Measurements from ENCODE around the gene COX20. TPM values are rescaled to one million over a fixed set of nuclear protein-coding genes. Genes with fewer than 3 reads are reported as not detected.

Gene COX20
- total RNA-seq, 1 experiment from 2014 or later: 55.0 TPM

DNA sequence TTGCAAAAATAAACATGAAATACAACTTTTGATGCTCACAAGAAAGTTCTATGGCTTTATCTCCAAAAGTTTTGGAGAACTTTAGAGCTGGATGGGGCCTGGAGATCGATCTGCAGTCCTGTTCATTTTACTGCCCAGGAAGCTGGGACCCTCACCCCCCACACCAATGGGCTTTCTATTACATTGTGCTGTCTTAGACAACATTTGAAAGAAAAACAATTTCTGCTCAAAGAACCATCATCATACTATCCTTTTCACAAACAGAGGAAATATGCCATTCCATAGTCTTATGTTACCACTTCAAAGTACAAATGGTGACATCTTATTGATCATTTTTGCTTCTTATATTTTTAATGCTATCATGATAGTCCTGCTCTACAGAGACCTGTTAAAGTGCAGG lies 30.9 kb downstream of the COX20 start:
- TF ChIP-seq POLR2AphosphoS5 (IDR thresholded peaks at IDR 0.05; ENCODE audit: low read depth, low read length) (no peak), TCF7L2 (IDR thresholded peaks at IDR 0.05; ENCODE audit: low read depth, low read length) (no peak), SIN3A (IDR thresholded peaks at IDR 0.05; ENCODE audit: borderline replicate concordance, insufficient read depth, low read depth, low read length) (no peak)
- TF ChIP-seq, protein P1, sequence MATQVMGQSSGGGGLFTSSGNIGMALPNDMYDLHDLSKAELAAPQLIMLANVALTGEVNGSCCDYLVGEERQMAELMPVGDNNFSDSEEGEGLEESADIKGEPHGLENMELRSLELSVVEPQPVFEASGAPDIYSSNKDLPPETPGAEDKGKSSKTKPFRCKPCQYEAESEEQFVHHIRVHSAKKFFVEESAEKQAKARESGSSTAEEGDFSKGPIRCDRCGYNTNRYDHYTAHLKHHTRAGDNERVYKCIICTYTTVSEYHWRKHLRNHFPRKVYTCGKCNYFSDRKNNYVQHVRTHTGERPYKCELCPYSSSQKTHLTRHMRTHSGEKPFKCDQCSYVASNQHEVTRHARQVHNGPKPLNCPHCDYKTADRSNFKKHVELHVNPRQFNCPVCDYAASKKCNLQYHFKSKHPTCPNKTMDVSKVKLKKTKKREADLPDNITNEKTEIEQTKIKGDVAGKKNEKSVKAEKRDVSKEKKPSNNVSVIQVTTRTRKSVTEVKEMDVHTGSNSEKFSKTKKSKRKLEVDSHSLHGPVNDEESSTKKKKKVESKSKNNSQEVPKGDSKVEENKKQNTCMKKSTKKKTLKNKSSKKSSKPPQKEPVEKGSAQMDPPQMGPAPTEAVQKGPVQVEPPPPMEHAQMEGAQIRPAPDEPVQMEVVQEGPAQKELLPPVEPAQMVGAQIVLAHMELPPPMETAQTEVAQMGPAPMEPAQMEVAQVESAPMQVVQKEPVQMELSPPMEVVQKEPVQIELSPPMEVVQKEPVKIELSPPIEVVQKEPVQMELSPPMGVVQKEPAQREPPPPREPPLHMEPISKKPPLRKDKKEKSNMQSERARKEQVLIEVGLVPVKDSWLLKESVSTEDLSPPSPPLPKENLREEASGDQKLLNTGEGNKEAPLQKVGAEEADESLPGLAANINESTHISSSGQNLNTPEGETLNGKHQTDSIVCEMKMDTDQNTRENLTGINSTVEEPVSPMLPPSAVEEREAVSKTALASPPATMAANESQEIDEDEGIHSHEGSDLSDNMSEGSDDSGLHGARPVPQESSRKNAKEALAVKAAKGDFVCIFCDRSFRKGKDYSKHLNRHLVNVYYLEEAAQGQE (IDR thresholded peaks at IDR 0.05; ENCODE audit: insufficient read depth in 1 of 2, low read depth in 2 of 2, low read length in 1 of 2): no peak
- TF ChIP-seq, protein P2, sequence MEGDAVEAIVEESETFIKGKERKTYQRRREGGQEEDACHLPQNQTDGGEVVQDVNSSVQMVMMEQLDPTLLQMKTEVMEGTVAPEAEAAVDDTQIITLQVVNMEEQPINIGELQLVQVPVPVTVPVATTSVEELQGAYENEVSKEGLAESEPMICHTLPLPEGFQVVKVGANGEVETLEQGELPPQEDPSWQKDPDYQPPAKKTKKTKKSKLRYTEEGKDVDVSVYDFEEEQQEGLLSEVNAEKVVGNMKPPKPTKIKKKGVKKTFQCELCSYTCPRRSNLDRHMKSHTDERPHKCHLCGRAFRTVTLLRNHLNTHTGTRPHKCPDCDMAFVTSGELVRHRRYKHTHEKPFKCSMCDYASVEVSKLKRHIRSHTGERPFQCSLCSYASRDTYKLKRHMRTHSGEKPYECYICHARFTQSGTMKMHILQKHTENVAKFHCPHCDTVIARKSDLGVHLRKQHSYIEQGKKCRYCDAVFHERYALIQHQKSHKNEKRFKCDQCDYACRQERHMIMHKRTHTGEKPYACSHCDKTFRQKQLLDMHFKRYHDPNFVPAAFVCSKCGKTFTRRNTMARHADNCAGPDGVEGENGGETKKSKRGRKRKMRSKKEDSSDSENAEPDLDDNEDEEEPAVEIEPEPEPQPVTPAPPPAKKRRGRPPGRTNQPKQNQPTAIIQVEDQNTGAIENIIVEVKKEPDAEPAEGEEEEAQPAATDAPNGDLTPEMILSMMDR (IDR thresholded peaks at IDR 0.05): no peak
- no peaks in the 10 kb centered on the region for H3K9me3 ChIP-seq (ENCODE audit: control insufficient read depth, insufficient read depth, low read depth, low read length)
- BruUV-seq (replicated peaks): no TSS peak
- in situ Hi-C loops (cut with HindIII; ENCODE audit: low pct_unique_long_range_greater_than_20kb, low sequenced_read_pairs): no loop called here
- H3K27me3 ChIP-seq (ENCODE audit: control insufficient read depth, insufficient read depth, low read length): no peaks in the 10 kb centered on the region
- intact Hi-C loops (cut with micrococcal nuclease; ENCODE audit: unreplicated experiment): no loop called here
- ChIA-PET POLR2A (no interaction called here), CTCF (no interaction called here)
- no peak overlapping the region for H3K4me3 ChIP-seq (ENCODE audit: low read depth in 2 of 2, low read length in 2 of 2)
- peaks cover 13% of the 10 kb centered on the region for H3K36me3 ChIP-seq (ENCODE audit: control insufficient read depth, insufficient read depth, low read length)
- H3K4me1 ChIP-seq (ENCODE audit: control insufficient read depth, insufficient read depth, low read length): peaks cover 18% of the 10 kb centered on the region
- DNase-seq (ENCODE audit: low read depth, low spot score) (no peak), ATAC-seq (no peak)
- peak overlapping the region; percentile 100 for H3K27ac ChIP-seq (ENCODE audit: low read length)

DNA sequence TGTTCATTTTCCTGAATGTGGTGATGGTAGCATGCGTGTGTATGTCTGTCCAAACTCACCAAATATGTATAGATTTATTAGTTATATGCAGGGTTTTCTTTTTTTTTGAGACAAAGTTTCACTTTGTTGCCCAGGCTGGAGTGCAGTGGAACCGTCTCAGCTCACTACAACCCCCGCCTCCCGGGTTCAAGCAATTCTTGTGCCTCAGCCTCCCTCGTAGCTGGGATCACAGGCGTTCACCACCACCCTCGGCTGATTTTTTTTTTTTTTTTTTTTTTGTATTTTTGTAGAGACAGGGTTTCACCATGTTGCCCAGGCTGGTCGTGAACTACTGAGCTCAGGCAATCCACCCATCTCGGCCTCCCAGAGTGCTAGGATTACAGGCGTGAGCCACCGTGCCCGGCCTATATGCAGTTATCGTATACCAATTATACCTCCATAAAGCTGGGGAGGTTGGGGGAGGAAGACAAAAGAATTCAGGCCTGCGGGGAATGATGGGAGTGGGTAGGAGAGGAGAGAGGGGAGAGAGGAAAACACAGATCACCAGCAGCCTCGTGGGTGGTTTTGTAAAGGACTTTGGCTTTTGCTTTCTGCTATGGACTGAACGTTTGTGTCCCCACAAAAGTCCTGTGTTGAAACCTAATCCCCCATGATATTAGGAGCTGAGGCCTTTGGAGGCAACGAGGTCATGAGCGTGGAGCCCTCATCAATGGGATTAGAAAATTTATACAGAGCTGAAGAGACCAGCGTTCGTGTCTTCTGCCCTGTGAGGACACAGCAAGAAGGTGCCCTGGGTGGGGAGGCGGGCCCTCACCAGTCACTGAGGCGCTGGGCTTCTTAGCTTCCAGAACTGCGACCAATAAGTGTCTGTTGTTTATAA lies 33.3 kb downstream of the COX20 start:
- no peak overlapping the region for H3K4me3 ChIP-seq (ENCODE audit: low read depth in 2 of 2, low read length in 2 of 2)
- in situ Hi-C loops (cut with HindIII; ENCODE audit: low pct_unique_long_range_greater_than_20kb, low sequenced_read_pairs): no loop called here
- DNase-seq (ENCODE audit: low read depth, low spot score) (no peak), ATAC-seq (no peak)
- no peak overlapping the region for H3K27ac ChIP-seq (ENCODE audit: low read length)
- H3K4me1 ChIP-seq (ENCODE audit: control insufficient read depth, insufficient read depth, low read length): peaks cover 16% of the 10 kb centered on the region
- intact Hi-C loops (cut with micrococcal nuclease; ENCODE audit: unreplicated experiment): no loop called here
- no peaks in the 10 kb centered on the region for H3K27me3 ChIP-seq (ENCODE audit: control insufficient read depth, insufficient read depth, low read length)
- no peaks in the 10 kb centered on the region for H3K9me3 ChIP-seq (ENCODE audit: control insufficient read depth, insufficient read depth, low read depth, low read length)
- CTCF ChIA-PET: no interaction called here
- no TSS peak for BruUV-seq (replicated peaks)
- no peaks in the 10 kb centered on the region; the same call in 1 of the 2 replicates for H3K36me3 ChIP-seq (ENCODE audit: control insufficient read depth, insufficient read depth, low read length)
- TF ChIP-seq, protein P1 (IDR thresholded peaks at IDR 0.05; ENCODE audit: insufficient read depth in 1 of 2, low read depth in 2 of 2, low read length in 1 of 2): no peak
- POLR2A ChIA-PET: no interaction called here

Measured in Panc1 (cell line).